ENCODE data around the gene DPH1. TPM values are rescaled to one million over a fixed set of nuclear protein-coding genes. Genes with fewer than 3 reads are reported as not detected.

DPH1 gene
- total RNA-seq, 1 experiment from 2014 or later, result 18.4 TPM

DNA sequence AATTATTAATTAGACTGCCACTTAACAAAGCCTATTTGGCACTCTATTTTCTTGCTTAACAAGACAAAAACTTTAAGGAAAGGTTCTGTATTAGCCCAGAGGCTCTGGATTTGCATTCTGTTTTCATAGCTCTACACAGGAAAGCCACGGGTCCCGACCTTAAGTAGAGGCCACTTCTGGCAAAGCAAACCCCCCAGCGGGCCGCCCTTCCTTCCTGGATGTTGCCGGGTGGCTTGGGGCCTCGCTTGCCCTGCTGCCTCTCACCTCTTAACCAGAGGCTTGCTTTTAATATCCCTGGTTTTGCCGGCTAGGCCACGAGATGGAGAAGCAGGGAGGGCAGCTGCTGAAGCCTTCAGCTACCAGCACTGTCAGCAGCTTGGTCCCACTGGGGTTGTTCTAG, 9.2 kb upstream of the DPH1 start:
- Histone ChIP-seq H3K9me3 (no peaks in the 10 kb centered on the region), H3K4me3 (no peak overlapping the region), H3K27me3 (no peaks in the 10 kb centered on the region), H3K36me3 (no peaks in the 10 kb centered on the region)
- DNase-seq, result no peak

DNA sequence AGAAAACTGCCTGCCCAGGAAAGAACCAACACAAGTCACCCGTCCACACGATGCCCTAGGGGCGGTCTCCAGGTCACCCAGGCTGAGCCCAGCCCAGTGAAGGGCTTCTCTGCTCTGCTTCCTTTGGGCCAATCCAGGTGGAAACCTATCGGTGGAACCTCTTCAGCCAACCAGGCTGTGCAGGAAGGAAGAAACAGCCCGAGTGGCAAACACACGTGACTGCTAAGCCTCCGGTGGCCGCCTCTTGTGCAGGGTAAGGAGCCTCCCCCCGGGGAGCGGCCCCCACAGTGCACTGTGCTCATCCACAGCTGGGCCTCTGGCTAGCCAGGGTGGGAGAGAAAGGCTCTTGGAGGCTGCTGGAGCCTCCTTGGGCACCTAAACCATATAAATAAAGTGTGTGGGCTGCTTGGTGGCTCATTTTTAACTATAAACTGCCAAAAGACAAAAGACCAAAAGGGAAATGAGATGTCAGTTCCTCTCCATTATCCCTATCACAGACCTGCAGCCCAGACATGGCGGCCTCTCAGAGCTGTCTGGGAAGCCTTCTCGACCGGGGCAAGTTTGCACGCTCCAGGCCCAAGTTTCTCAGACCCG, 7.2 kb upstream of the DPH1 start:
- no peaks in the 10 kb centered on the region for H3K27me3 ChIP-seq
- no peak overlapping the region for H3K4me3 ChIP-seq
- DNase-seq, result no peak
- H3K36me3 ChIP-seq, result no peaks in the 10 kb centered on the region
- no peaks in the 10 kb centered on the region for H3K9me3 ChIP-seq

DNA sequence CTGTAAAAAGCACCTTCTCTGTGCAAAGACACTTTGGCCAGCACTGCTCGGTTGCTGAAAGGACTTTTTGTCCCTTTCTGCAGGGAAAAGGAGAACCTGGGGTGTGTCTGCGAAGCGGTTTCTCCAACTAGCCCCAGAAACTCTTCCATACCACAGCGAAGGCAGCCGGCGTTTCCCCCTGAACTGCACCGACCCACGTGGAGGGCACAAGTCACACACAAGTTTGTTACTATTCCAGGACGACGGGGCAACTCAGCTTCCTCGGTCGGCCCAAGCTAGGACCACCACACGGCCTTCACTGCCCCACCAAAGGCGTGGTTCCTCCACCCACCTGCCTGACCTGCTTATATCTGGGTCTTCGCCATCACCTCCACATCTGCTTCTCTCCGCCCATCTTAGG, 6.7 kb upstream of the DPH1 start:
- no peak for DNase-seq
- Histone ChIP-seq H3K36me3 (no peaks in the 10 kb centered on the region), H3K9me3 (no peaks in the 10 kb centered on the region), H3K4me3 (no peak overlapping the region), H3K27me3 (no peaks in the 10 kb centered on the region)

DNA sequence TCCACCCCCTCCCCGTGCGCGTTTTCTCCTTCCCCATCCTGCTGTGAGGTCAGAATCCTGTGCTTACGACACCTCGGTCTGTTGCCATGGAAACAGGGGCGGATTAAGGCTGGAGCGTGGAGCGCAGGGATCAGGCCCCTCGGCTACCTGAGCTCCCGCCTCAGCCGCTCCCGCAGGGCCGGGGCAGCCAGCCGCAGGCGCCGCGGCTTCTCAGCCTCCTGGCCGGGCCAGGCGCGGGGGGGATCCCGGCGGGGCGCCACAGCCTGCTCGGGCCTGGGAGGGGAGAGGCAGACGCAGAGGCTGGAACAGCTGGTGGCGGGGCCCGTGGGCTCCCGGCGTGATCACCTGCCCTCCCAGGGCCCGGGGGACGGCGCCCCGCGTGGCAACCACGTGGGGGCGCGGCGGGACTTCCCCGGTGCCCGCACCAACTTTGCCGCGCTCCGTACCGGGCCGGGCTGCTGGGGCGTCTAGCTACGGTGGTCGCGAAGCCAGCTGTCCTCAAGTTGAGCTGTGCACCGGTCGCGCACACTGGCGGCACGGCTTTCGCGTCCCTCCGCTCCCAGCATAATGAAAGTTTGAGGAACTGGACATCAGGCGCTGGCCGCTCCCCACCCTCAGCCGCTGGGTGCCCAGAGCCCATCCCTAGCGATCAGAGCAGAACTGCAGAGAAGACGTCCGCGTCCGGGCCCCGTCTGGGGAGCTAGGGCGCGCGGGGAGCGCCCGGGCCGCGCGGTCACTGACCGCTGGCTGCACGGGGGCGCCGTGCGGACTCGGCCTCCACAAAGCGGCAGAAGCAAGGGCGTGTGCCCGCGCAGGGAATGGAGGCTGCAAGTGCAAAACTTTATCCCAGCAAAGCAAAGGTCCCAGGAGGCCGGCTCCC, 6.0 kb upstream of the DPH1 start:
- H3K4me3 ChIP-seq, result peak overlapping the region; percentile 44
- DNase-seq, result no peak
- H3K36me3 ChIP-seq, result no peaks in the 10 kb centered on the region
- H3K27me3 ChIP-seq, result no peaks in the 10 kb centered on the region
- H3K9me3 ChIP-seq, result no peaks in the 10 kb centered on the region

DNA sequence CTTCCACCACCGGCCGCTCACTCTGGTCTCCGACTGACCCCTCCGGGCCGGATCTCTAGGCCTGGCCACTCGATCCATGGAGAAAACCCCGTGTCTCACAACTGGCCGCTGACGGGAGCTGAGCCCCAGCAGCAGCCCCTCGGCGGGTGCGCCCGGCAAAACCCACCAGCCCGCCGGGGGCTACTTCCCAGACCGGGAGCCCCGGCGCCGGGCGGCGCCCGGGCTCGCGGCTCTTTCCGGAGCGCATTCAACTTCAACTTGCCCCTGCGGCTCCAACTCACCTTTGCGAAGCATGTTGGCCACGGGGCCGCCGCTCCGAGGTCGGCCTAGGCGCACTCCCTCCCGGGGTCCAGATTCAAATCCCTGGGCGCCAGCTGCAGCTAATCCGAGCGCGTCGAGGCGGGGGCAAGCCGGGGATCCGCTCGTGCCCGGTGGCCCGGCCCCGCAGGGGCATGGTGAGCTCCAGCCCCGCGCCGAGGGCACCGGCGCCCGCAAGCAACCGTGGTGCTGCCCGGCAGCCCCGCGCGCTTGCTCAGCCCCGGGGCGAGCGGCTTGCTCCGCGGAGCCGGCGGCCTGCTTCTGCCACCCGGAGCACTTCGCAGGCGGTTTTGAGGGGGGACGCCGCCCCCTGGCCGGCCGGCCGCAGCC, 5.3 kb upstream of the DPH1 start:
- H3K9me3 ChIP-seq, result no peaks in the 10 kb centered on the region
- H3K36me3 ChIP-seq, result no peaks in the 10 kb centered on the region
- no peak for DNase-seq
- H3K27me3 ChIP-seq, result no peaks in the 10 kb centered on the region
- H3K4me3 ChIP-seq, result peak overlapping the region; percentile 44

DNA sequence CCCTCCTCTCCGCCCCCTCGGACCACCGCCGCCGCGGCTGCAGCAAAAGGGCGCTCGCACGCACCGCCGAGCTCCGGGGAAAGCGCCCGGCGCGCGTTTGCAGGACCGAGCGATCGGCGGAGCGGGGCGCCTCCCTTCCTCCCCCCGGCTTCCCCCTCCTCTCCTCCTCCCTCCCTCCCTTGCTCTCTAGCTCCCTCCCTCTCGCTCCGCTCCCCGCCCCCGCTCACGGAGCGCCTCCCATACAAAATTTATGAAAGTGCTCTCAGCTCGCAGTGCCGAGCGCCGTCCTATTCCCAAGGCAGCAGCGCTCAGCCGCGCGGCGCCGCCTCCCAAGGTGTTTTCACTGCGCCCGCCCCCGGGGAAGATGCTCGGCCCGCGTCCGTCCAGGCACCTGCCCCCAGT, 4.7 kb upstream of the DPH1 start, which contains the start of gene RTN4RL1:
RTN4RL1 (minus strand) TSS at position 115 of the 402 bp plus-strand sequence. CDS start 469 bp downstream, outside the sequence.
- DNase-seq, result peak; percentile 68
- Histone ChIP-seq H3K27me3 (no peaks in the 10 kb centered on the region), H3K4me3 (peak within 1 kb of the TSS; percentile 44), H3K9me3 (no peaks in the 10 kb centered on the region), H3K36me3 (no peaks in the 10 kb centered on the region; the same call in 1 of the 2 replicates)

DNA sequence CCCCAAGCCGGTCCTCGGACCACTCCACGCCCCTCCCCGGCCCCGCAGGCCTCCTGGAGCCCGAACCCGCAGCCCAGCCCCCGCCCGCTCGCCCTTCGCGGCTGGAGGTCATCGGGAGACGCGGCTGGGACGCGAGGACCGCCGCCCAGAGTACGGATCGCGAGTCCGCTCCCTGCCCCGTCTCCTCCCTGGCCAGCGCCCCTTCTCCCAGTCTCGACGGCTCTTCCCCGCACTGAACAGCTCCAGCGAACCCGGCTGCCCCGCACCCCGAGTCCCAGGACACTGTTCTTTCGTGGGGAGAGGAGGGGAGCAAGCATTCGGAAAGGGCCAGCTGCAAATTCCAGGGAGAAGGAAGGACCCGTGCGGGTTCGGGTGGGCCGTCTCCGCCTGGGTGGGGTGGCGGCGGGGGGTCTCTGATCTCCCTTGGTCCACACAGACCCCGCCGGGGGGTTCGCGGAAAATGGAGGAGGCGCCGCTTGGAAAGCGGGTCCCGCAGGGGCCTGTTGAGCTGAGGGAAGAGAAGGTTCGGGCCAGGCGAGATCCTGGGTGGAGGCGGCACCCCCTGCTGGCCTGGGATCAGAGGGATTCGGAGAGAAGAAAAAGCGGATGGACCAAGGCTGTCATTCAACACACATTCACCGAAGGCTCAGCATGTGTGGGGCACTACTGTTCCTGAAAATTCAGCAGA, 4.2 kb upstream of the DPH1 start:
- peak; percentile 69 for DNase-seq
- no peaks in the 10 kb centered on the region for H3K9me3 ChIP-seq

DNA sequence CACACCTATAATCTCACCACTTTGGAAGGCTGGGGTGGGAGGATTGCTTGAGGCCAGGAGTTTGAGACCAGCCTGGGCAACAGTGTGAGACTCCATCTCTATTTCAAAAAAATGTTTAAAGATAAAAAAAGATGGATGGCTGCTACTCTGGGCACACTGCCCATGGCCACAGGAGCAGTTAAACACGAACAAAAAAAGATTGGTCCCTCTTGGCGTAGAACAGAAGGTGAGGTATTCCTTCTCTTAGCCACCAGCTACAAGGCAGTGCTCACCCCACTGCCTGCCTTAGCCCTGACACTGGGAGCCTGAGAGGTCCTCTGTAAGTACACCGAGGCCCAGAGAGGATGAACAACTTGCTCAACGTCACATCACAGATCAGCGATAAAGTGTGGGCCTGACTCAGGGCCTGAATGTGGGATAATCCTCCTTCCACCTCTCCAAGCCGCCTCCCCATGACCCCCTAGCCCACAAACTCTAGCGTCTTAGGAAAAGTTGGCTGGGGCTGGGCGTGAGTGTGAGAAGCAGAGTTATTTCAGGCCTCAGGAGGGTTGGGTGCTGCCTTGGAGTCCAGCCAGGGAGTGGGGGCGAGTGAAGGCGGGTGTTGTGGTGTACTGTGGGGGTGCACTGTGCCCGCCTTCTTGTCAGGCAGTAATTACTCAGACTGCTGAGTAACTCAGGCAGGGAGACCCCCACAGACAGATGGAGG, 2.3 kb upstream of the DPH1 start:
- no peaks in the 10 kb centered on the region; the same call in 1 of the 2 replicates for H3K36me3 ChIP-seq
- no peak for DNase-seq
- no peaks in the 10 kb centered on the region for H3K27me3 ChIP-seq
- no peak overlapping the region for H3K4me3 ChIP-seq
- H3K9me3 ChIP-seq, result no peaks in the 10 kb centered on the region

More for the DNA sequence above, 4.2 kb upstream of the DPH1 start:
- Histone ChIP-seq H3K36me3 (no peaks in the 10 kb centered on the region; the same call in 1 of the 2 replicates), H3K27me3 (no peaks in the 10 kb centered on the region), H3K4me3 (peak overlapping the region; percentile 44)

DNA sequence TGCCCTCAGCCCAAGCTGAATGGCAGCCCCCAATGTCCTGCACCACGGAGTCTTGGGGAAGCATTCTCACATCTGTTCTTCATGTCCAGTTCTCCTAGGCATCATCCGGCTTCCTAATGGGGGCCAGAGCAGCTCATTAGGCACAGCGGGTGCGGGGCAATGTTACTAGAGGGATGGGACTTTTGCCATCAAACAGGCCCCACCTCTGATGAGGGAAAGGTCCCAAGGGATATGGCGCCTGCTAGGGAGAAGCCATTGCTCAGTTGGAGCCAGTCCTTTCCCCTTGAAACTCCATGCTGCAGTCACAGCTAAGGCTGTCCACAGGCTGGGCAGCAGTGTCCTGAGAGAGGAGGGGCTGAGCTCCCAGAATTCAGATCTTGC, 1.7 kb upstream of the DPH1 start:
- Histone ChIP-seq H3K36me3 (no peaks in the 10 kb centered on the region; the same call in 1 of the 2 replicates), H3K9me3 (no peaks in the 10 kb centered on the region), H3K4me3 (no peak overlapping the region), H3K27me3 (no peaks in the 10 kb centered on the region)
- no peak for DNase-seq

DNA sequence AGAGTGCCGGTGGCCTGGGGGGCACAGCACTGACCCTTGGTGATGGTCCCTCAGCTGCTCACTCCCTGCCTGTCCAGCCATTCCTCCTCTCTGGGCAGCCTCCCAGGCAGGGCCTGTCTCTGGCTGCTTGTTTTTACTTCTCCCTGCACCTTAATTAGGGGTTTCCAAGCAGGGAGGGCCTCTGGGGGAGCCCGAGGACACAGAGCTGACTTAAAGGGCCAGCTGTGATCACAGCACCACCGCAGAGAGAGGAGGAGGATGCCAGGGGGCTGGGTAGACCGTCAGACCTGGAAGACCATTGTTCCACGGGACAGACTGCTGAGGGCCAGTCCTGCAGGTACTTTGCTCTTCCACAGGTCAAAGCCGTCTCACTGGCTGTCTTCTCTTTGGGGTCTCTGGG, 1.2 kb upstream of the DPH1 start:
- H3K27me3 ChIP-seq, result no peaks in the 10 kb centered on the region
- no peaks in the 10 kb centered on the region; the same call in 1 of the 2 replicates for H3K36me3 ChIP-seq
- no peak for DNase-seq
- H3K4me3 ChIP-seq, result no peak overlapping the region
- H3K9me3 ChIP-seq, result no peaks in the 10 kb centered on the region

DNA sequence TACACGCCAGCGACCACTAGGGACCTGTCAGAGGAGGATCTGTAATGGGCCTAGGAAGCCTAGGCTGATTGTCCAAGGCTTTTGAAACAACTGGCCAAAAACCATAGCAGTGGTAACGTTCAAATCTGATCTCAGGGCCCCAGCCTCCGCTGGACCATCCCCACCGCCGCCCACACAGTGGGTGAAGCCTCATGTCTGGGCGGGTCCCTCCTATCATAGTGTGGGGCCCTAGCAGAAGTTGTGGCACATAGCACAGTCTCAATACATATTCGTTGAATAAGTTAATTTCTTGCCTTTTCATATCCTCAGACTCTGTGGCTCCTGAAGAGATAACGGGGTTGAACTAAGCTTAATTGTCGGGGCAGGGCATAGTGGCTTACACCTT, 818 bp downstream of the DPH1 start:
- DNase-seq, result peak; percentile 78
- H3K4me3 ChIP-seq, result peak overlapping the region; percentile 97
- no peaks in the 10 kb centered on the region for H3K27me3 ChIP-seq
- no peaks in the 10 kb centered on the region for H3K9me3 ChIP-seq
- H3K36me3 ChIP-seq, result no peaks in the 10 kb centered on the region; the same call in 1 of the 2 replicates

DNA sequence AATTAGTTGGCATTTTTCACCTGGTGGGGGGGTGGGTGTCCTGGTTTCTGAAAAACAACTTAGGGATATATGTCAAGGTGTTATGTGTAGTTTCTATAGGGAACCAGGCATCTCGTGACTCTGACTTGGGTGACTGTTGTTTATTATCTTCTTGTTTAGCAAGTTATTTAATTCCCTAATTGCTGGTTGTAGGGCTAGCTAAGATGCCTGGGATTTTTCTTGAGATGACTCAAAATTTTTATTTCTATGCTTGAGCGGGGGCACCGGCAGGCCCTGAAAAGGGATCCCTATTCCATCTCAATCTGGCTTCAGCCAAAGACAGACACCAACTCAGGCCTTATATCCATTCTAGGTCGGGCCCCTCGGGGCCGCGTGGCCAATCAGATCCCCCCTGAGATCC, 3.2 kb downstream of the DPH1 start:
- no peaks in the 10 kb centered on the region for H3K9me3 ChIP-seq
- H3K4me3 ChIP-seq, result no peak overlapping the region
- no peaks in the 10 kb centered on the region; the same call in 1 of the 2 replicates for H3K36me3 ChIP-seq
- DNase-seq, result no peak
- H3K27me3 ChIP-seq, result no peaks in the 10 kb centered on the region

DNA sequence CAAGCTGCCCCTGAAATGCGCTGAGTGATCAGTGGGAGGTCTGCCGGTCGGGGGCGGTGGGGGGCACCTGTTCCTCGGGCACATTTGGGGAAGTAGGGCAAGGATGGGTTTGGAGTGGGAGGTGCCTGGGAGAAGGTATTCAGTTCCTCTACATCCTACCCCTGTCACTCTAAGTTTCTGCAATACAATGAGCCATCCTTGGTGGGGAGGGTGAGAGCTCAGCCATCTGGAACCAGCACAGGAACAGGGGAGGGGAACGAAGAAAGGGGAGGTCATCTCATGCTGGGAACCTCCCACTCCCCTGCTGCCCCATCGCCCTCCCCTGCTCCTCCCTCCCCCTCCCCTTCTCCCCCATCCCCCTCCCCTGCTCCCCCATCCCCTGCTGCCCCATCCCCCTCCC, 4.2 kb downstream of the DPH1 start:
- Histone ChIP-seq H3K36me3 (no peaks in the 10 kb centered on the region; the same call in 1 of the 2 replicates), H3K27me3 (no peaks in the 10 kb centered on the region), H3K9me3 (no peaks in the 10 kb centered on the region), H3K4me3 (no peak overlapping the region)
- DNase-seq, result no peak

DNA sequence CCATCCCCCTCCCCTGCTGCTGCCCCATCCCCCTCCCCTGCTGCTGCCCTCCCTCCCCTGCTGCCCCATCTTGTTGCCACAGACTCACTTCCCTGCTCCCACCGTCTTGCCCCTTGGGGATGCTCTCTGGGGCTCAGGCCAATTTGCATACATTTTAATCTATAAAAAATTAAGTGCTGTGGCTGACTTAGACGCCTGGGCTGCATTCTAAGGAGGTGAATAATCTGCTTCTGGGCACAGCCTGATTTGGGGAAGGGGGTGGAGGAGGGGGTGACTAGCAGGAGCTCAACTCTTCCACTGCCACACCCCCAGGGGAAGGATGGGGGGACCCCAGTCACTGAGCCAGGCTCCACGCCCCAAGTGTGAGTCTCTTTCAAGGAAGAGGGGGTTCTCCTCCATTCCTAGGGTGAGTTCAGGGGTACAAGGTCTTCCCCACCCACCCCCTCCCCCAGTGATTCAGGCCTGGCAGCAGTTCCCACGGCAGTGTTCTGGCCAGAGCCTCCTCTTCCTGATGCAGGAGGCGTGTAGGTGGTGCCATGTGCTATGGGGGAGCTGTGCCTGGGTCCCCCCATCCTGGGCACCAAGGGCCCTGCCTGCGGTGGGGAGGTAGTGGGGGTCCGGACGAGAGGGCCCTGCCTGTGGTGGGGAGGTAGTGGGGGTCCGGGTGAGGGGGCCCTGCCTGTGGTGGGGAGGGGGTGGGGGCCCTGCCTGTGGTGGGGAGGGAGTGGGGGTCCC, 5.0 kb downstream of the DPH1 start:
- Histone ChIP-seq H3K36me3 (no peaks in the 10 kb centered on the region; the same call in 1 of the 2 replicates), H3K9me3 (no peaks in the 10 kb centered on the region), H3K27me3 (no peaks in the 10 kb centered on the region), H3K4me3 (no peak overlapping the region)
- peak; percentile 69 for DNase-seq

DNA sequence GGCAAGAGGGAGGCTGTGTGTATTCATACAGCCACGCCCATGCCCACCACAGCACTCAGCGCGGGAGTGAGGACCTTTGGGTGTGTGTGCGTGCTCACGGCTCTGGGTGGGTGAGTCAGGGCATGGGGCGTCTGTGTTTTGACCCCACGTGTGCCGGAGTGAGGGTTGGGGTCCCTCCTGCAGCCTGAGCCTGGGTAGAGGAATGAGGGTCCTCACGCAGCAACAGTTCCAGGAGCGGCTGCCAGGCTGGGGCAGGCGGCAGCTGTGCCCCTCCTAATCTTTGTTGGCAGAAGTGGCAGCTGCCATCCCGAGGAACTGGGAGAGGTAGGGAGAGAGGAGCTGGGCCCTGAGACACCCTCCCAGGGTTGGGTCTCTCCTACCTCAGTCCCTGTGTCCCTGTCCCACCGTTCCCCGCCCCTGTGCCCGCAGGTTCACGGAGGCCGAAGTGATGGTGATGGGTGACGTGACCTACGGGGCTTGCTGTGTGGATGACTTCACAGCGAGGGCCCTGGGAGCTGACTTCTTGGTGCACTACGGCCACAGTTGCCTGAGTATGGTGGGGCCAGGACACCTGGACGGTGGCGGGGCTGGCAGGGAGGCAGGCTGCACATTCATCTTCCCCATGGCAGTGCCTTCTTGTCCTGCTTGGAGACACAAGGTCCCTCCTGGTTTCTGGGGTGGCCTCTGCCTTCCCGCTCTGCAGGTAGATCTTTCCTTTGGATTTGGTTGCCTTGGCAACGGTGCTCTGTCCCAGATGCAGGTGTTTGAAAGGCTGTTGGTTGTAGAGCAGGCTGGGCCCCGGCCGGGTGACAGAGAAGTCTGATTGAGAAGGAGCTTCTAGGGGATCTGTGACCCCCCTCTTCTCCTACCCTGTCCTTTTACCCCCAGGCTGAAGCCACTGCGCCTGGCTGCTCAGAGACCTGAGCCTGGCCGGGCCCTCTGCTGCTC, 5.9 kb downstream of the DPH1 start:
- Histone ChIP-seq H3K36me3 (no peaks in the 10 kb centered on the region), H3K27me3 (no peaks in the 10 kb centered on the region), H3K4me3 (no peak overlapping the region), H3K9me3 (no peaks in the 10 kb centered on the region)
- no peak for DNase-seq

Measured in MG63 (cell line).